GM12892 (cell line): Measurements from ENCODE around the gene MAT1A. TPM values are rescaled to one million over a fixed set of nuclear protein-coding genes. Genes with fewer than 3 reads are reported as not detected.

Source experiments
- DNase-seq: peaks from one replicate; pipeline ENCODE4 v3.0.0; 2011; ENCODE audit not compliant: insufficient read length
- FAIRE-seq: peaks from 2 replicates; lab custom pipeline; 2011; peaks lifted over from hg19 to GRCh38; lab: Jason Lieb, UNC
- POLR2A ChIP-seq: IDR thresholded peaks from 2 replicates; pipeline ENCODE4 v1.6.1; 2011; ENCODE audit warnings: low read depth, low read length, control low read depth
- POLR2AphosphoS5 ChIP-seq: IDR thresholded peaks from 2 replicates; pipeline ENCODE4 v1.6.1; 2011; ENCODE audit warnings: low read depth, low read length, control low read depth
- TAF1 ChIP-seq: IDR thresholded peaks from 2 replicates; pipeline ENCODE4 v1.6.1; 2011; ENCODE audit warnings: low read depth, mild to moderate bottlenecking, control low read depth, low read length, borderline replicate concordance
- polyA plus RNA-seq: library from polyadenylated mRNA; unstranded; fragments of >200 nt; gene quantifications from one replicate; pipeline ENCODE4 v1.2.1, GENCODE V29; 2012; ENCODE audit warnings: missing spikeins, inconsistent platforms; ENCODE audit not compliant: missing spikeins

Gene MAT1A
- not detected for polyA plus RNA-seq

GRCh38 chr10:80289451-80290287, at the start of gene MAT1A:
MAT1A (minus strand) TSS chr10:80289658; CDS start chr10:80289423, 235 bp downstream.
- no peak for FAIRE-seq
- TF ChIP-seq POLR2A (no peak), TAF1 (no peak), POLR2AphosphoS5 (no peak)
- DNase-seq: no peak

- TF ChIP-seq POLR2AphosphoS5 (no peak), TAF1 (no peak), POLR2A (no peak)
Measured at GRCh38 chr10:80333983-80334382, 44.5 kb upstream of the MAT1A start.

GRCh38 chr10:80324891-80325364, 35.5 kb upstream of the MAT1A start:
- FAIRE-seq: no peak
- no peak for DNase-seq
- TF ChIP-seq TAF1 (no peak), POLR2A (no peak), POLR2AphosphoS5 (no peak)

More at GRCh38 chr10:80333983-80334382, 44.5 kb upstream of the MAT1A start:
- DNase-seq: no peak
- FAIRE-seq: no peak

GRCh38 chr10:80324086-80324485, 34.6 kb upstream of the MAT1A start:
- no peak for TF ChIP-seq POLR2A
- TF ChIP-seq POLR2AphosphoS5: no peak
- no peak for TF ChIP-seq TAF1
- DNase-seq (no peak), FAIRE-seq (no peak)

- DNase-seq (no peak), FAIRE-seq (no peak)
- no peak for TF ChIP-seq POLR2A
- no peak for TF ChIP-seq POLR2AphosphoS5
- TF ChIP-seq TAF1: no peak
Measured at GRCh38 chr10:80323311-80323710, 33.9 kb upstream of the MAT1A start.

GRCh38 chr10:80322711-80323110, 33.3 kb upstream of the MAT1A start:
- DNase-seq (no peak), FAIRE-seq (no peak)
- TF ChIP-seq TAF1: no peak
- no peak for TF ChIP-seq POLR2AphosphoS5
- TF ChIP-seq POLR2A: no peak

- FAIRE-seq (no peak), DNase-seq (no peak)
- TF ChIP-seq POLR2A (no peak), TAF1 (no peak), POLR2AphosphoS5 (no peak)
Measured at GRCh38 chr10:80322158-80322557, 32.7 kb upstream of the MAT1A start.

GRCh38 chr10:80321183-80321582, 31.7 kb upstream of the MAT1A start:
- no peak for TF ChIP-seq POLR2A
- TF ChIP-seq TAF1: no peak
- TF ChIP-seq POLR2AphosphoS5: no peak
- FAIRE-seq: no peak
- no peak for DNase-seq

- FAIRE-seq (no peak), DNase-seq (no peak)
- TF ChIP-seq POLR2AphosphoS5 (no peak), POLR2A (no peak), TAF1 (no peak)
Measured at GRCh38 chr10:80320377-80320776, 30.9 kb upstream of the MAT1A start.

- TF ChIP-seq POLR2A (no peak), TAF1 (no peak), POLR2AphosphoS5 (no peak)
- DNase-seq: no peak
- no peak for FAIRE-seq
Measured at GRCh38 chr10:80319725-80320290, 30.4 kb upstream of the MAT1A start.

- no peak for DNase-seq
- FAIRE-seq: no peak
Measured at GRCh38 chr10:80319318-80319717, 29.9 kb upstream of the MAT1A start.

GRCh38 chr10:80318742-80319141, 29.3 kb upstream of the MAT1A start:
- DNase-seq (no peak), FAIRE-seq (no peak)
- TF ChIP-seq TAF1 (no peak), POLR2A (no peak), POLR2AphosphoS5 (no peak)

More at GRCh38 chr10:80319318-80319717, 29.9 kb upstream of the MAT1A start:
- TF ChIP-seq POLR2AphosphoS5 (no peak), TAF1 (no peak)

GRCh38 chr10:80315391-80315790, 25.9 kb upstream of the MAT1A start:
- TF ChIP-seq POLR2A (no peak), TAF1 (no peak), POLR2AphosphoS5 (no peak)
- no peak for FAIRE-seq
- no peak for DNase-seq
